Hair follicular keratinocyte (primary cell): ENCODE data around the gene SLC4A8. TPM values are rescaled to one million over a fixed set of nuclear protein-coding genes. Genes with fewer than 3 reads are reported as not detected.

Experiments used
- total RNA-seq: library from RNA; depleted of rRNA; stranded (reverse); fragments of >200 nt; gene quantifications from 2 replicates; pipeline ENCODE4 v1.2.3, GENCODE V29; 2015

SLC4A8 gene
- total RNA-seq = 0.30 and 0.70 TPM in 2 replicates

GRCh38 chr12:51424662-51425539 lies at the start of gene SLC4A8:
TSS of gene SLC4A8 (plus strand) at chr12:51424831. CDS start at chr12:51424988, 157 bp downstream.

GRCh38 chr12:51391283-51392123 lies 33.1 kb upstream of the SLC4A8 start, which contains the start of gene GALNT6:
TSS of gene GALNT6 (minus strand) at chr12:51391406. CDS start at chr12:51379781, 11,625 bp downstream.

Other genes starting within 250 kb of the SLC4A8 start
- gene POU6F1, start 206.8 kb upstream of the SLC4A8 start, total RNA-seq = 0.57 and 1.2 TPM in 2 replicates
- 157 and 166 TPM in 2 replicates for gene DAZAP2, start 186.0 kb upstream of the SLC4A8 start, total RNA-seq
- gene SMAGP, start 154.4 kb upstream of the SLC4A8 start, total RNA-seq = 21.9 and 23.0 TPM in 2 replicates
- gene BIN2, start 100.7 kb upstream of the SLC4A8 start, total RNA-seq = not detected in 2 replicates
- gene CELA1, start 78.2 kb upstream of the SLC4A8 start, total RNA-seq = not detected in 2 replicates
- 47.2 and 72.2 TPM in 2 replicates for gene GALNT6, start 33.4 kb upstream of the SLC4A8 start, total RNA-seq
- 0.23 and 0.30 TPM in 2 replicates for gene SCN8A, start 166.4 kb downstream of the SLC4A8 start, total RNA-seq